ENCODE results near the gene TUBB1. TPM values are rescaled to one million over a fixed set of nuclear protein-coding genes. Genes with fewer than 3 reads are reported as not detected.
A peak's percentile ranks its signal among the peaks of the same experiment; 100 is the strongest.

TUBB1 gene
- total and polyA plus RNA-seq, 2 of the 4 experiments (the other 2 are of a cell fraction), result not detected

DNA sequence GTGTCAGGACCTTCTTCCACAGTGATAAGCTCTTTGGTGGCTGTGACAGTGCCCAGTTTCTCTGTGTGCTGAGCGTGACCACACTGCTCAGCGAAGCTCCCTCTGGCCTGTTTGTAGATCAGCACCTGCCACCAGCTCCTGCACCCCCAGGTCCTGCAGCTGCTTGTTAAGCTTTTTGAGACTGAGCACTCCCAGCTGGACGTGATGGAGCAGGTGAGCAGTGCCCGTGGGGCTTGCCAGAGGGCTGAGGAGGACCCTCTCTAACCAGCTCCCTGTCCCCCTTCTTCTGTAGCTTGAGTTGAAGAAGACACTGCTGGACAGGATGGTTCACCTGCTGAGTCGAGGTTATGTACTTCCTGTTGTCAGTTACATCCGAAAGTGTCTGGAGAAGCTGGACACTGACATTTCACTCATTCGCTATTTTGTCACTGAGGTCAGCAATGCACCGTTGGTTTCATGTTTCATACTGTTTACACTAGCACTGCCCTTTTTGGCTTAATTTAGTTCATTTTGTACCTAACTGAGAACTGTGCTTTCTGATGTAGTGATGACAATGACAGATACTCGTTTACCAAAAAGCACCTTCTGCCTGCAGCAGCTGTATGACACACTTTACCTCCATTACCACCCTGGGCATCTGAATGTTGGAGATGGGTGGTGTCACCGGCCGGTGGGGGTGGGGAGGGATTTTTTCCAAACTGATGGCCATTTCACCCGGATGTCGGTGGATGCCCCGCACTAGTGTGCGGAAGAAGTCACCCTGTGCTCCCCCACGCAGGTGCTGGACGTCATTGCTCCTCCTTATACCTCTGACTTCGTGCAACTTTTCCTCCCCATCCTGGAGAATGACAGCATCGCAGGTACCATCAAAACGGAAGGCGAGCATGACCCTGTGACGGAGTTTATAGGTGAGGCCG lies 25.6 kb upstream of the TUBB1 start:
- intact Hi-C loops (cut with micrococcal nuclease) (no loop called here), in situ Hi-C loops (cut with MboI; ENCODE audit: low sequenced_read_pairs) (no loop called here), dilution Hi-C loops (cut with HindIII; ENCODE audit: low sequenced_read_pairs, unreplicated experiment) (no loop called here)
- CTCF ChIA-PET, result interaction anchor here (0.8 to 1.2 kb wide), 2 partner anchors 11 to 86 kb away, joined by 3 to 4 read pairs; no protein-coding TSS in a partner anchor
- ATAC-seq (ENCODE audit: low read depth), result no peak; the same call in 1 of the 2 replicates
- Histone ChIP-seq H3K9ac (ENCODE audit: low read depth, low read length) (no peak overlapping the region), H4K5ac (ENCODE audit: low read depth, low read length) (no peak overlapping the region), H3K14ac (replicated peaks; ENCODE audit: low read depth, low read length) (no peak overlapping the region), H2AK9ac (replicated peaks; ENCODE audit: low read depth, low read length, poor library complexity) (peak overlapping the region; percentile 38), H4K20me1 (ENCODE audit: insufficient read depth, low read length) (peaks cover 15% of the 10 kb centered on the region), H3K23ac (ENCODE audit: low read depth, low read length) (no peak overlapping the region; the same call in 1 of the 2 replicates), H2AK5ac (ENCODE audit: low read depth, low read length) (no peak overlapping the region), H3K9me3 (ENCODE audit: control insufficient read depth, insufficient read depth, low read length) (no peaks in the 10 kb centered on the region), H4K8ac (ENCODE audit: low read depth in 2 of 2, low read length in 2 of 2) (no peak overlapping the region), H3K27ac (ENCODE audit: insufficient read depth, low read length) (no peak overlapping the region), H2BK5ac (ENCODE audit: low read depth, low read length, poor library complexity, severe bottlenecking) (no peak overlapping the region), H3K27me3 (ENCODE audit: control insufficient read depth, insufficient read depth, low read length) (no peaks in the 10 kb centered on the region), H3K4me2 (ENCODE audit: low read depth, low read length) (no peak overlapping the region), H3K36me3 (ENCODE audit: control insufficient read depth, insufficient read depth, low read length) (peaks cover 66% of the 10 kb centered on the region), H3K9me1 (ENCODE audit: insufficient read depth, low read length) (peaks cover 19% of the 10 kb centered on the region), H3K4me3 (ENCODE audit: insufficient read depth, low read depth, low read length) (no peak overlapping the region), H4K91ac (ENCODE audit: insufficient read depth, low read depth, low read length) (no peak overlapping the region), H2AFZ (replicated peaks; ENCODE audit: low read length, poor library complexity) (no peak overlapping the region), H3K4ac (ENCODE audit: low read depth, low read length) (no peak overlapping the region), H3K79me1 (ENCODE audit: low read depth in 1 of 2, low read length in 2 of 2) (peaks cover 17 to 41% of the 10 kb centered on the region in 2 experiments), H3K18ac (ENCODE audit: low read depth, low read length) (no peak overlapping the region), H3K4me1 (ENCODE audit: control insufficient read depth, insufficient read depth, low read length) (peaks cover 6% of the 10 kb centered on the region; the same call in 1 of the 2 replicates), H2BK120ac (ENCODE audit: low read depth, low read length) (no peak overlapping the region), H2BK15ac (ENCODE audit: low read depth, low read length) (no peak overlapping the region), H3K56ac (ENCODE audit: extremely low read depth, insufficient read depth, low read length) (no peak overlapping the region), H2BK20ac (ENCODE audit: low read depth, low read length) (no peak overlapping the region)
- BruUV-seq (replicated peaks), result no TSS peak
- no peak for DNase-seq
- POLR2A ChIA-PET (ENCODE audit: unreplicated experiment), result interaction anchor here (0.6 to 0.7 kb wide), 2 partner anchors 10 to 26 kb away, joined by 3 to 21 read pairs; partner anchors contain the start of gene TUBB1
- 92% methylated on average over 9 of the region's 23 CpGs; no CpG with 5 or more reads in 1 of the 2 experiments for WGBS, 2 experiments (ENCODE audit: extremely low coverage in 2 of 2, insufficient read length in 1 of 2)
- TF ChIP-seq RAD21 (IDR thresholded peaks at IDR 0.05; ENCODE audit: low read length), result no peak
- TF ChIP-seq BHLHE40 (IDR thresholded peaks at IDR 0.05; ENCODE audit: low read depth, low read length), result no peak
- no peak for TF ChIP-seq RFX5 (IDR thresholded peaks at IDR 0.05; ENCODE audit: low read depth, low read length)
- TF ChIP-seq RCOR1 (IDR thresholded peaks at IDR 0.05; ENCODE audit: insufficient replicate concordance, low read length), result no peak
- TF ChIP-seq MXI1 (IDR thresholded peaks at IDR 0.05; ENCODE audit: borderline replicate concordance, low read depth, low read length), result no peak
- TF ChIP-seq SMC3 (IDR thresholded peaks at IDR 0.05; ENCODE audit: low read depth, low read length), result no peak
- TF ChIP-seq, protein P1, sequence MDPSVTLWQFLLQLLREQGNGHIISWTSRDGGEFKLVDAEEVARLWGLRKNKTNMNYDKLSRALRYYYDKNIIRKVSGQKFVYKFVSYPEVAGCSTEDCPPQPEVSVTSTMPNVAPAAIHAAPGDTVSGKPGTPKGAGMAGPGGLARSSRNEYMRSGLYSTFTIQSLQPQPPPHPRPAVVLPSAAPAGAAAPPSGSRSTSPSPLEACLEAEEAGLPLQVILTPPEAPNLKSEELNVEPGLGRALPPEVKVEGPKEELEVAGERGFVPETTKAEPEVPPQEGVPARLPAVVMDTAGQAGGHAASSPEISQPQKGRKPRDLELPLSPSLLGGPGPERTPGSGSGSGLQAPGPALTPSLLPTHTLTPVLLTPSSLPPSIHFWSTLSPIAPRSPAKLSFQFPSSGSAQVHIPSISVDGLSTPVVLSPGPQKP (IDR thresholded peaks at IDR 0.05; ENCODE audit: borderline replicate concordance, low read depth, low read length), result no peak
- no peak for TF ChIP-seq FOS (IDR thresholded peaks at IDR 0.05; ENCODE audit: low read depth, low read length)
- no peak for TF ChIP-seq CEBPB (IDR thresholded peaks at IDR 0.05; ENCODE audit: low read depth, low read length)
- TF ChIP-seq NFE2L2 (IDR thresholded peaks at IDR 0.05; ENCODE audit: low read depth, low read length), result no peak
- TF ChIP-seq POLR2A (IDR thresholded peaks at IDR 0.05; ENCODE audit: low read depth, low read length), result no peak
- no peak for TF ChIP-seq CHD1 (IDR thresholded peaks at IDR 0.05; ENCODE audit: low read depth, low read length)
- no peak for TF ChIP-seq MAFK (IDR thresholded peaks at IDR 0.05; ENCODE audit: low read depth, low read length)
- TF ChIP-seq MAZ (IDR thresholded peaks at IDR 0.05; ENCODE audit: borderline replicate concordance, low read depth, low read length), result no peak
- TF ChIP-seq, protein P2, sequence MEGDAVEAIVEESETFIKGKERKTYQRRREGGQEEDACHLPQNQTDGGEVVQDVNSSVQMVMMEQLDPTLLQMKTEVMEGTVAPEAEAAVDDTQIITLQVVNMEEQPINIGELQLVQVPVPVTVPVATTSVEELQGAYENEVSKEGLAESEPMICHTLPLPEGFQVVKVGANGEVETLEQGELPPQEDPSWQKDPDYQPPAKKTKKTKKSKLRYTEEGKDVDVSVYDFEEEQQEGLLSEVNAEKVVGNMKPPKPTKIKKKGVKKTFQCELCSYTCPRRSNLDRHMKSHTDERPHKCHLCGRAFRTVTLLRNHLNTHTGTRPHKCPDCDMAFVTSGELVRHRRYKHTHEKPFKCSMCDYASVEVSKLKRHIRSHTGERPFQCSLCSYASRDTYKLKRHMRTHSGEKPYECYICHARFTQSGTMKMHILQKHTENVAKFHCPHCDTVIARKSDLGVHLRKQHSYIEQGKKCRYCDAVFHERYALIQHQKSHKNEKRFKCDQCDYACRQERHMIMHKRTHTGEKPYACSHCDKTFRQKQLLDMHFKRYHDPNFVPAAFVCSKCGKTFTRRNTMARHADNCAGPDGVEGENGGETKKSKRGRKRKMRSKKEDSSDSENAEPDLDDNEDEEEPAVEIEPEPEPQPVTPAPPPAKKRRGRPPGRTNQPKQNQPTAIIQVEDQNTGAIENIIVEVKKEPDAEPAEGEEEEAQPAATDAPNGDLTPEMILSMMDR (conservative IDR thresholded peaks at IDR 0.05; ENCODE audit: low read depth, low read length), result no peak

All from IMR-90 (cell line).